ACC112 (cell line): Measurements from ENCODE around the gene METTL24.

Experiments used
- H2AFZ ChIP-seq: fragments of 200-600 bp; sonication (generic); one replicate; pipeline ENCODE4 v1.6.0; 2017; ENCODE audit warnings: antibody characterized with exemption, low read length; ENCODE audit not compliant: unreplicated experiment
- H3K27ac ChIP-seq: fragments of 200-600 bp; sonication (generic); 2 replicates; pipeline ENCODE4 v1.5.1; 2014; ENCODE audit warnings: low read depth, mild to moderate bottlenecking, antibody characterized with exemption, low read length, moderate library complexity
- H3K27me3 ChIP-seq: fragments of 200-600 bp; sonication (generic); 2 replicates; pipeline ENCODE4 v1.6.1; 2014; ENCODE audit warnings: mild to moderate bottlenecking, antibody characterized with exemption, low read length, moderate library complexity, mixed read lengths; ENCODE audit not compliant: insufficient read depth
- H3K36me3 ChIP-seq: fragments of 200-600 bp; sonication (generic); 2 replicates; pipeline ENCODE4 v1.6.1; 2016; ENCODE audit warnings: mild to moderate bottlenecking, antibody characterized with exemption, low read length, moderate library complexity, mixed read lengths; ENCODE audit not compliant: insufficient read depth
- H3K4me1 ChIP-seq: fragments of 200-600 bp; sonication (generic); one replicate; pipeline ENCODE4 v1.6.1; 2016; ENCODE audit warnings: low read length, mixed read lengths; ENCODE audit not compliant: insufficient read depth, unreplicated experiment, control insufficient read depth
- H3K4me3 ChIP-seq: fragments of 200-600 bp; sonication (generic); 2 replicates; pipeline ENCODE4 v1.5.1; 2014; ENCODE audit warnings: mild to moderate bottlenecking, low read depth, low read length
- H3K79me2 ChIP-seq: fragments of 200-600 bp; sonication (generic); one replicate; pipeline ENCODE4 v1.6.0; 2016; ENCODE audit warnings: low read length; ENCODE audit not compliant: control insufficient read depth, unreplicated experiment, insufficient read depth

Gene METTL24

DNA sequence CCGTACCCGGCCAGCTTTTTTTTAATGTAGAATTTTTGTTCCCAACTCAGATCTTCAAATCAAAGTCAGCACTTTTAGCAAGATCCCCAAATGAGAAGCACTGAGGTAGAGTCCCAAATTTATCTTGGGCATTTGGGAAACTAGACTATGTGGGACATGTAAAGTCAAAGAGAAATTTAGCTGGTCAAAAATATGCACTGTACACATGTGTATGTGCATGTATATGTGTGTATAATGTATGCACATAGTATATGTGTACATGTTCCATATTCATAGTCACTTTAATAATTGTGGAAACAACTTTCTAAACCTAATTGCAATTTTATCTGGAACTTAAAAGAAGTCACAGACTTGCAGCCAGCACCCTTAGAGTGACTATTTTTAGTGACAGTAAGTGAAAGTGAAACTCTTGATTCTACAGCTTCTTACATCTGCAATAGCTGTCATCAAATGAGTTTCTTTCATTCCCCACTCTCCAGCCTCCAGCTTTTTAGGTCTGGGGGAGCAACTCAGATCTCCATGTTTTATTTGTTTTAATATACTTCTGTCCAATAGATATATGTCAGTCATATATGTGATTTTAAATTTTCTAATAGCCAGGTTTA is 124.3 kb downstream of the METTL24 start:
- no peak overlapping the region for H3K27ac ChIP-seq

GRCh38 chr6:110232450-110232849 is 125.7 kb downstream of the METTL24 start:
- peak overlapping the region; percentile 64 for H3K27ac ChIP-seq
- peaks cover 9% of the 10 kb centered on the region for H3K36me3 ChIP-seq
- no peak overlapping the region for H2AFZ ChIP-seq
- no peaks in the 10 kb centered on the region for H3K79me2 ChIP-seq
- no peaks in the 10 kb centered on the region for H3K27me3 ChIP-seq
- peaks cover 14% of the 10 kb centered on the region for H3K4me1 ChIP-seq
- H3K4me3 ChIP-seq: no peak overlapping the region

More for the DNA sequence above, 124.3 kb downstream of the METTL24 start:
- Histone ChIP-seq H3K79me2 (no peaks in the 10 kb centered on the region), H2AFZ (no peak overlapping the region), H3K27me3 (no peaks in the 10 kb centered on the region), H3K36me3 (peaks cover 3% of the 10 kb centered on the region; the same call in 1 of the 2 replicates), H3K4me3 (peak overlapping the region; percentile 35), H3K4me1 (peaks cover 14% of the 10 kb centered on the region)

GRCh38 chr6:110226261-110226660 is 131.9 kb downstream of the METTL24 start:
- H3K79me2 ChIP-seq: no peaks in the 10 kb centered on the region
- H3K27me3 ChIP-seq: no peaks in the 10 kb centered on the region
- no peak overlapping the region for H2AFZ ChIP-seq
- no peak overlapping the region for H3K27ac ChIP-seq
- no peak overlapping the region for H3K4me3 ChIP-seq
- peaks cover 2% of the 10 kb centered on the region for H3K4me1 ChIP-seq
- H3K36me3 ChIP-seq: peaks cover 23% of the 10 kb centered on the region

GRCh38 chr6:110221738-110222137 is 136.4 kb downstream of the METTL24 start:
- Histone ChIP-seq H3K79me2 (no peaks in the 10 kb centered on the region), H3K27me3 (no peaks in the 10 kb centered on the region), H3K36me3 (peaks cover 23% of the 10 kb centered on the region), H3K4me1 (peaks cover 2% of the 10 kb centered on the region), H3K27ac (no peak overlapping the region), H3K4me3 (no peak overlapping the region), H2AFZ (no peak overlapping the region)

GRCh38 chr6:110217266-110217665 is 140.9 kb downstream of the METTL24 start:
- no peak overlapping the region for H3K4me3 ChIP-seq
- H3K27me3 ChIP-seq: no peaks in the 10 kb centered on the region
- no peak overlapping the region for H3K27ac ChIP-seq
- no peak overlapping the region for H2AFZ ChIP-seq
- peaks cover 42% of the 10 kb centered on the region for H3K36me3 ChIP-seq
- no peaks in the 10 kb centered on the region for H3K79me2 ChIP-seq
- no peaks in the 10 kb centered on the region for H3K4me1 ChIP-seq

- Histone ChIP-seq H3K36me3 (peaks cover 47% of the 10 kb centered on the region), H3K79me2 (no peaks in the 10 kb centered on the region), H3K4me1 (no peaks in the 10 kb centered on the region), H3K27ac (no peak overlapping the region), H3K27me3 (no peaks in the 10 kb centered on the region), H3K4me3 (no peak overlapping the region), H2AFZ (no peak overlapping the region)
These were observed 142.0 kb downstream of the METTL24 start for GRCh38 chr6:110216140-110216539.

DNA sequence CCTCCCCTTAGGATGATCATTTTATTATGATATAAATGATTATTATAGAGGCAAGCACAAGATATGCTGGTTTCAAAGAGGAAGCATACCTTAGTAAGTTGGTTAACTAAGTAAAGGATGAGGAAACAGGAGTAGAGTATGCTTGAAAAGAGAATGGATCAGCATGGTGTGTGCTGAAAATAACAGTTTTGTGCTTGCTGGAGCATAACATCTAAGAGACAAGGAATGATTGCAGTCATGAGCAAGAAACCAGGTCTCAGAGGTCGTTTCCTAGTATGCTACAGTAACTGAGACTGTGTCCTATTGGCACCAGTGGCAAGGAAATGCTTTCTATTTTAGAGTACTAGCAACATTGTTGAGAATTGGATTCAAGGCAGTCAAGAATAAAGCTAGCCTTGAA is 143.8 kb downstream of the METTL24 start:
- peaks cover 43% of the 10 kb centered on the region for H3K36me3 ChIP-seq

GRCh38 chr6:110211753-110212152 is 146.4 kb downstream of the METTL24 start:
- Histone ChIP-seq H3K4me3 (no peak overlapping the region), H2AFZ (no peak overlapping the region), H3K27ac (no peak overlapping the region), H3K4me1 (no peaks in the 10 kb centered on the region), H3K36me3 (peaks cover 56% of the 10 kb centered on the region), H3K27me3 (no peaks in the 10 kb centered on the region), H3K79me2 (no peaks in the 10 kb centered on the region)

More for the DNA sequence above, 143.8 kb downstream of the METTL24 start:
- no peaks in the 10 kb centered on the region for H3K27me3 ChIP-seq
- no peak overlapping the region for H2AFZ ChIP-seq
- no peak overlapping the region for H3K4me3 ChIP-seq
- H3K27ac ChIP-seq: no peak overlapping the region
- no peaks in the 10 kb centered on the region for H3K4me1 ChIP-seq
- H3K79me2 ChIP-seq: no peaks in the 10 kb centered on the region

DNA sequence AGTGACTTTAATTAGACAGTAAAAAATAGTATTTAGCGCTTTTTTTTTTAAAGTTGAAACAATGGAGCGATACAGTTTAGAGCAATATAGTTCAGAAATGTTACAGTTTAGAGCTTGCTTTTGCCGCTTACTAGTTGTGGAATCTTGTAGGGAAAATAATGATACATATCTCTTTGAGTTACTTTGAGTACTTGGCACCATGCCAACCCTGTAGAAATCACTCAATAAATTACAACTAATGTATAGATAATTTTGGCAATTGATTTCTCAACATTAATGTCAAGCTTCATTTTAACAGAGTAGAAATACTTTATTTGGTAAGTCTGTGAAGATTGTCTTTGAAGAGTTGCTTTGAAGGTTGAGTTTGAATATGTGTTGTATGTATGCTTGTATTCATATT is 150.5 kb downstream of the METTL24 start:
- H3K79me2 ChIP-seq: peaks cover 3% of the 10 kb centered on the region
- H3K27ac ChIP-seq: no peak overlapping the region
- H2AFZ ChIP-seq: no peak overlapping the region
- H3K27me3 ChIP-seq: no peaks in the 10 kb centered on the region
- H3K4me3 ChIP-seq: no peak overlapping the region
- H3K36me3 ChIP-seq: peaks cover 34% of the 10 kb centered on the region
- no peaks in the 10 kb centered on the region for H3K4me1 ChIP-seq

DNA sequence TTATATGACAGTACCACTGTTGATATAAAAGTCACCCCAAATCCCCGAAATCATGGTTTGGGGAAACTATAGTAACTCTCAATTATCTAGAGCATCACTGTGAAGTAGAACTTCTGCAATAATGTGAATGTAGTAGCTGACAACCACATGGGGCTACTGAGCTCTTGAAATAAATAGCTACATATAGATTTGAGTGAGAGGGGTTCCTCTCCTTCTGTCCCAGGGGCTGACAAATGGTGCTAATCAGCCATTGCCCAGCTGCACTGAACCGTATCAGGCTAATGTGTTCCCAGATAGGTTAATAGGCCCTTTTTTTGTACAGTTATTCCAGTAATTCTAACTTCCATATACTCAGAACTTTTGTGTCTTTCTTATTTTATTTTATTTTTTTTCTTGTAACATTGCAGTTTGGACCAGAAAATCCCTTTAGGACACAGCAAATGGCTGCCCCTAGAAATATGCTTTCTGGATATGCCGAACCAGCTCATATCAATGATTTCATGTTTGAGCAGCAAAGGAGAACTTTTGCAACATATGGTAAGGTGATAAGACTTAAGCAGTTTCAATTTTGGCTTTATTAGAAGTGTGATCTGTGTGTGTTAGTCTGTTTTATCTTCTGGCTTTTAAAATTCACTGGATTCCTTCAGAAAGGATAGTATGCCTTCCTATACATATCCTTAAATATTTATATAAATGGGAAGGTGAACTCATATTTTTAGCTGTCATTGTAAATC is 156.8 kb downstream of the METTL24 start:
- H3K79me2 ChIP-seq: peaks cover 19% of the 10 kb centered on the region
- H2AFZ ChIP-seq: no peak overlapping the region
- no peaks in the 10 kb centered on the region for H3K27me3 ChIP-seq
- H3K4me3 ChIP-seq: no peak overlapping the region
- no peaks in the 10 kb centered on the region for H3K4me1 ChIP-seq
- H3K36me3 ChIP-seq: peaks cover 6% of the 10 kb centered on the region; the same call in 1 of the 2 replicates
- no peak overlapping the region for H3K27ac ChIP-seq

DNA sequence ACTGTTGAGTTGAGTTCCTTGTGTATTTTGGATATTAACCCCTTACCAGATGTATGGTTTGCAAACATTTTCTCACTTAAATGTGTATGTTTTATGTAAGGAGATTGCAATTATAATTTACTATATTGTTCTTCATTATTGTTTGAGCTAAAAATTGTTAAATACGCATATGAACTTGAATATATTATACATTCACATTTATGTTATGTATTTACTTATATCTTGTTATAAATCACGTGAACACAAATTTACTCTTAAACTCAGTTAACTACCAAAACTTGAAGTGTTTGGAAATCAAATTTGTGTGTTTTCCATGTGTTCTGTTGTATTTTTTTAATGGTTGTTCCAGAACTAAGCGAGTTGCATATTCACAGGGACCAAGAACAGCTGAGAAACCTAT is 159.6 kb downstream of the METTL24 start:
- peaks cover 8% of the 10 kb centered on the region for H3K36me3 ChIP-seq
- H3K4me1 ChIP-seq: no peaks in the 10 kb centered on the region
- H2AFZ ChIP-seq: no peak overlapping the region
- H3K27me3 ChIP-seq: no peaks in the 10 kb centered on the region
- peaks cover 24% of the 10 kb centered on the region for H3K79me2 ChIP-seq
- H3K4me3 ChIP-seq: no peak overlapping the region
- H3K27ac ChIP-seq: no peak overlapping the region
